ENCODE results near the gene RTP2. TPM values are rescaled to one million over a fixed set of nuclear protein-coding genes. Genes with fewer than 3 reads are reported as not detected.

RTP2 gene
- total and polyA plus RNA-seq, 9 of the 15 experiments (the other 6 are each of a cell fraction or from before 2014, with no cell fraction given), result not detected

GRCh38 chr3:187745201-187746058 is 43.1 kb upstream of the RTP2 start, which contains the start of gene BCL6 (continued):
- TF ChIP-seq ZNF395 (CRISPR knock-in tag; IDR thresholded peaks at IDR 0.05), result peak; percentile 58; the same call in 1 of the 2 replicates
- TF ChIP-seq ELF4 (CRISPR knock-in tag; IDR thresholded peaks at IDR 0.05), result no peak
- no peak; the same call in 1 of the 2 replicates for TF ChIP-seq ZBED1 (IDR thresholded peaks at IDR 0.05)
- 0 out of 2 replicates have a peak, but pooled peaks have one; percentile 39 for TF ChIP-seq XRCC5 (IDR thresholded peaks at IDR 0.05; ENCODE audit: low read depth, low read length)
- TF ChIP-seq KLF13 (tag; IDR thresholded peaks at IDR 0.05; ENCODE audit: borderline replicate concordance, low read depth), result 0 out of 2 replicates have a peak, but pooled peaks have one; percentile 26
- 0 out of 2 replicates have a peak, but pooled peaks have one; percentile 11 for TF ChIP-seq ELF1 (tag; IDR thresholded peaks at IDR 0.05)
- TF ChIP-seq E2F6 (IDR thresholded peaks at IDR 0.05; ENCODE audit: borderline replicate concordance in 1 of 2, extremely low read depth in 1 of 2, insufficient read depth in 1 of 2, insufficient read length in 1 of 2, low read depth in 1 of 2, low read length in 1 of 2, poor library complexity in 1 of 2, severe bottlenecking in 1 of 2), result no peak
- TF ChIP-seq ZNF717 (CRISPR knock-in tag; IDR thresholded peaks at IDR 0.05), result no peak; the same call in 1 of the 2 replicates
- TF ChIP-seq NFIX (CRISPR knock-in tag; IDR thresholded peaks at IDR 0.05; ENCODE audit: low read depth), result no peak
- TF ChIP-seq TFAM (CRISPR knock-in tag; conservative IDR thresholded peaks at IDR 0.05), result no peak
- TF ChIP-seq EZH2 (IDR thresholded peaks at IDR 0.05; ENCODE audit: borderline replicate concordance, low read depth, low read length), result no peak
- peak; percentile 74; the same call in 1 of the 2 replicates for TF ChIP-seq TGIF2 (CRISPR knock-in tag; IDR thresholded peaks at IDR 0.05)
- peak; percentile 96 for TF ChIP-seq TBP (optimal IDR thresholded peaks at IDR 0.05; ENCODE audit: low read depth, low read length)
- no peak for TF ChIP-seq SREBF1 (IDR thresholded peaks at IDR 0.05; ENCODE audit: borderline replicate concordance, low read depth, low read length)
- no peak for TF ChIP-seq MYNN (IDR thresholded peaks at IDR 0.05)
- no peak for TF ChIP-seq MYNN (CRISPR knock-in tag; IDR thresholded peaks at IDR 0.05)
- no peak for TF ChIP-seq SRSF3 (IDR thresholded peaks at IDR 0.05; ENCODE audit: insufficient read depth, low read length)
- TF ChIP-seq ZNF263 (CRISPR knock-in tag; IDR thresholded peaks at IDR 0.05; ENCODE audit: borderline replicate concordance), result no peak
- TF ChIP-seq ATF1 (CRISPR knock-in tag; IDR thresholded peaks at IDR 0.05), result no peak
- TF ChIP-seq ATF1 (tag; IDR thresholded peaks at IDR 0.05), result peak; percentile 99
- no peak for TF ChIP-seq ZFPM2 (CRISPR knock-in tag; IDR thresholded peaks at IDR 0.05)
- TF ChIP-seq NR0B1 (IDR thresholded peaks at IDR 0.05; ENCODE audit: partially characterized antibody), result no peak
- TF ChIP-seq ZNF507 (tag; conservative IDR thresholded peaks at IDR 0.05), result no peak
- TF ChIP-seq ZNF695 (CRISPR knock-in tag; IDR thresholded peaks at IDR 0.05), result no peak
- no peak for TF ChIP-seq KAT2B (IDR thresholded peaks at IDR 0.05; ENCODE audit: low read depth, low read length)

Data from K562 (cell line).